NT2/D1 (cell line): ENCODE results near the gene KDM4C.

ENCODE experiments used
- SUZ12 ChIP-seq: IDR thresholded peaks from 2 replicates; pipeline ENCODE4 v1.6.1; 2011; ENCODE audit not compliant: insufficient read length, insufficient read depth; ENCODE audit errors: extremely low read depth
- YY1 ChIP-seq: IDR thresholded peaks from 2 replicates; pipeline ENCODE4 v1.6.1; 2011; ENCODE audit not compliant: insufficient read length, insufficient read depth
- ZNF274 ChIP-seq: IDR thresholded peaks from 2 replicates; pipeline ENCODE4 v1.6.1; 2011; ENCODE audit warnings: mild to moderate bottlenecking, low read depth, low read length

- TF ChIP-seq SUZ12 (no peak), ZNF274 (no peak), YY1 (no peak)
These were observed 203.0 kb downstream of the KDM4C start for GRCh38 chr9:6960777-6961176.
